Astrocyte (in vitro differentiated cells and primary cell): Measurements from ENCODE around the gene SLC38A9.

Source experiments
- EZH2 ChIP-seq: IDR thresholded peaks from 2 replicates; pipeline ENCODE4 v1.6.1; 2012; ENCODE audit warnings: mild to moderate bottlenecking, low read length, inconsistent platforms; ENCODE audit not compliant: insufficient read depth
- TF ChIP-seq, protein P1 (sequence below): IDR thresholded peaks from 2 replicates; pipeline ENCODE4 v1.5.1; 2011; ENCODE audit warnings: low read depth, mild to moderate bottlenecking, inconsistent platforms, low read length, moderate library complexity; ENCODE audit not compliant: insufficient read depth

- TF ChIP-seq, protein P1, sequence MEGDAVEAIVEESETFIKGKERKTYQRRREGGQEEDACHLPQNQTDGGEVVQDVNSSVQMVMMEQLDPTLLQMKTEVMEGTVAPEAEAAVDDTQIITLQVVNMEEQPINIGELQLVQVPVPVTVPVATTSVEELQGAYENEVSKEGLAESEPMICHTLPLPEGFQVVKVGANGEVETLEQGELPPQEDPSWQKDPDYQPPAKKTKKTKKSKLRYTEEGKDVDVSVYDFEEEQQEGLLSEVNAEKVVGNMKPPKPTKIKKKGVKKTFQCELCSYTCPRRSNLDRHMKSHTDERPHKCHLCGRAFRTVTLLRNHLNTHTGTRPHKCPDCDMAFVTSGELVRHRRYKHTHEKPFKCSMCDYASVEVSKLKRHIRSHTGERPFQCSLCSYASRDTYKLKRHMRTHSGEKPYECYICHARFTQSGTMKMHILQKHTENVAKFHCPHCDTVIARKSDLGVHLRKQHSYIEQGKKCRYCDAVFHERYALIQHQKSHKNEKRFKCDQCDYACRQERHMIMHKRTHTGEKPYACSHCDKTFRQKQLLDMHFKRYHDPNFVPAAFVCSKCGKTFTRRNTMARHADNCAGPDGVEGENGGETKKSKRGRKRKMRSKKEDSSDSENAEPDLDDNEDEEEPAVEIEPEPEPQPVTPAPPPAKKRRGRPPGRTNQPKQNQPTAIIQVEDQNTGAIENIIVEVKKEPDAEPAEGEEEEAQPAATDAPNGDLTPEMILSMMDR = no peak
- TF ChIP-seq EZH2 = no peak
Measured at GRCh38 chr5:55692106-55692417, 20.1 kb downstream of the SLC38A9 start.
